Measurements from ENCODE around the gene ULBP3. TPM values are rescaled to one million over a fixed set of nuclear protein-coding genes. Genes with fewer than 3 reads are reported as not detected.

Gene ULBP3
- total RNA-seq, 8 experiments from 2014 or later: 5.0 to 43.3 (median 13.1) TPM

GRCh38 chr6:150056156-150056555 lies 12.8 kb downstream of the ULBP3 start:
- ATAC-seq (replicated peaks in 6 of 8): no peak
- Histone ChIP-seq H3K4me1 (replicated peaks in 1 of 2) (no peaks in the 10 kb centered on the region), H3K27ac (no peak overlapping the region), H3K4me3 (no peak overlapping the region)
- in situ Hi-C loops (cut with MboI; ENCODE audit: low pct_unique_long_range_greater_than_20kb in 2 of 9, low sequenced_read_pairs in 9 of 9, unreplicated experiment in 9 of 9): loop anchor here in 4 of 9 experiments (25.0 kb wide), 2 partner anchors 281 to 756 kb away; no protein-coding TSS in a partner anchor
- 13 to 80% (median 59%) methylated on average over 2 to 12 of the region's 12 CpGs for WGBS, 10 experiments

- in situ Hi-C loops (cut with MboI; ENCODE audit: low pct_unique_long_range_greater_than_20kb in 2 of 9, low sequenced_read_pairs in 9 of 9, unreplicated experiment in 9 of 9): loop anchor here in 4 of 9 experiments (25.0 kb wide), 2 partner anchors 282 to 757 kb away; no protein-coding TSS in a partner anchor
- no peak overlapping the region for H3K27ac ChIP-seq
- H3K4me1 ChIP-seq (replicated peaks in 1 of 2): no peaks in the 10 kb centered on the region
- 0 to 87% (median 73%) methylated on average over 1 to 8 of the region's 10 CpGs; no CpG with 5 or more reads in 2 of the 10 experiments for WGBS, 10 experiments
- no peak overlapping the region for H3K4me3 ChIP-seq
- ATAC-seq (replicated peaks in 6 of 8): no peak
Measured at GRCh38 chr6:150055131-150055530, 13.8 kb downstream of the ULBP3 start.

GRCh38 chr6:150053450-150053849 lies 15.5 kb downstream of the ULBP3 start:
- in situ Hi-C loops (cut with MboI; ENCODE audit: low pct_unique_long_range_greater_than_20kb in 2 of 9, low sequenced_read_pairs in 9 of 9, unreplicated experiment in 9 of 9): loop anchor here in 4 of 9 experiments (25.0 kb wide), 2 partner anchors 284 to 759 kb away; no protein-coding TSS in a partner anchor
- 4 to 83% (median 66%) methylated on average over 3 to 11 of the region's 11 CpGs; no CpG with 5 or more reads in 2 of the 10 experiments for WGBS, 10 experiments

GRCh38 chr6:150050846-150051245 lies 18.1 kb downstream of the ULBP3 start:
- WGBS, 10 experiments: 20 to 50% (median 30%) methylated on average over 1 to 4 of the region's 4 CpGs; no CpG with 5 or more reads in 2 of the 10 experiments
- H3K4me3 ChIP-seq: no peak overlapping the region
- no peak overlapping the region for H3K27ac ChIP-seq
- no peaks in the 10 kb centered on the region for H3K4me1 ChIP-seq (replicated peaks in 1 of 2)
- ATAC-seq (replicated peaks in 6 of 8): peak in 1 of 8 experiments; percentile 82
- in situ Hi-C loops (cut with MboI; ENCODE audit: low pct_unique_long_range_greater_than_20kb in 2 of 9, low sequenced_read_pairs in 9 of 9, unreplicated experiment in 9 of 9): loop anchor here in 4 of 9 experiments (25.0 kb wide), 2 partner anchors 286 to 761 kb away; no protein-coding TSS in a partner anchor

More at GRCh38 chr6:150053450-150053849, 15.5 kb downstream of the ULBP3 start:
- no peak overlapping the region for H3K27ac ChIP-seq
- H3K4me3 ChIP-seq: no peak overlapping the region
- no peaks in the 10 kb centered on the region for H3K4me1 ChIP-seq (replicated peaks in 1 of 2)
- ATAC-seq (replicated peaks in 6 of 8): no peak

- H3K4me3 ChIP-seq: no peak overlapping the region
- ATAC-seq (replicated peaks in 6 of 8): no peak
- H3K4me1 ChIP-seq (replicated peaks in 1 of 2): no peaks in the 10 kb centered on the region
- WGBS, 10 experiments: 41 to 86% (median 64%) methylated on average over 1 to 4 of the region's 4 CpGs
- in situ Hi-C loops (cut with MboI; ENCODE audit: low pct_unique_long_range_greater_than_20kb in 2 of 9, low sequenced_read_pairs in 9 of 9, unreplicated experiment in 9 of 9): loop anchor here in 1 of 9 experiments (25.0 kb wide), 1 partner anchor 211 kb away; no protein-coding TSS in a partner anchor
- H3K27ac ChIP-seq: no peak overlapping the region
Measured at GRCh38 chr6:150048099-150048498, 20.8 kb downstream of the ULBP3 start.

- ATAC-seq (replicated peaks in 6 of 8): peak in 1 of 8 experiments; percentile 40
- Histone ChIP-seq H3K4me1 (replicated peaks in 1 of 2) (no peaks in the 10 kb centered on the region), H3K27ac (no peak overlapping the region), H3K4me3 (no peak overlapping the region)
- in situ Hi-C loops (cut with MboI; ENCODE audit: low pct_unique_long_range_greater_than_20kb in 2 of 9, low sequenced_read_pairs in 9 of 9, unreplicated experiment in 9 of 9): loop anchor here in 1 of 9 experiments (25.0 kb wide), 1 partner anchor 210 kb away; no protein-coding TSS in a partner anchor
- 45 to 88% (median 78%) methylated on average over 1 of the region's 1 CpG; no CpG with 5 or more reads in 6 of the 10 experiments for WGBS, 10 experiments
Measured at GRCh38 chr6:150046943-150047342, 22.0 kb downstream of the ULBP3 start.

- no peak overlapping the region for H3K27ac ChIP-seq
- 20 to 100% (median 73%) methylated on average over 1 to 7 of the region's 10 CpGs; no CpG with 5 or more reads in 3 of the 10 experiments for WGBS, 10 experiments
Measured at GRCh38 chr6:150044621-150045145, 24.2 kb downstream of the ULBP3 start.

GRCh38 chr6:150043501-150044412 lies 25.2 kb downstream of the ULBP3 start:
- no peak for ATAC-seq (replicated peaks in 6 of 8)
- H3K27ac ChIP-seq: no peak overlapping the region
- WGBS, 10 experiments: 22 to 90% (median 66%) methylated on average over 2 to 8 of the region's 19 CpGs
- H3K4me3 ChIP-seq: no peak overlapping the region
- no peaks in the 10 kb centered on the region for H3K4me1 ChIP-seq (replicated peaks in 1 of 2)
- in situ Hi-C loops (cut with MboI; ENCODE audit: low pct_unique_long_range_greater_than_20kb in 2 of 9, low sequenced_read_pairs in 9 of 9, unreplicated experiment in 9 of 9): loop anchor here in 1 of 9 experiments (25.0 kb wide), 1 partner anchor 206 kb away; no protein-coding TSS in a partner anchor

More at GRCh38 chr6:150044621-150045145, 24.2 kb downstream of the ULBP3 start:
- in situ Hi-C loops (cut with MboI; ENCODE audit: low pct_unique_long_range_greater_than_20kb in 2 of 9, low sequenced_read_pairs in 9 of 9, unreplicated experiment in 9 of 9): loop anchor here in 1 of 9 experiments (25.0 kb wide), 1 partner anchor 207 kb away; no protein-coding TSS in a partner anchor
- ATAC-seq (replicated peaks in 6 of 8): no peak
- Histone ChIP-seq H3K4me3 (no peak overlapping the region), H3K4me1 (replicated peaks in 1 of 2) (no peaks in the 10 kb centered on the region)

GRCh38 chr6:150043096-150043495 lies 25.8 kb downstream of the ULBP3 start:
- no peak overlapping the region for H3K4me3 ChIP-seq
- ATAC-seq (replicated peaks in 6 of 8): no peak
- WGBS, 10 experiments: 20 to 100% (median 92%) methylated on average over 1 to 10 of the region's 13 CpGs; no CpG with 5 or more reads in 1 of the 10 experiments
- H3K4me1 ChIP-seq (replicated peaks in 1 of 2): no peaks in the 10 kb centered on the region
- in situ Hi-C loops (cut with MboI; ENCODE audit: low pct_unique_long_range_greater_than_20kb in 2 of 9, low sequenced_read_pairs in 9 of 9, unreplicated experiment in 9 of 9): loop anchor here in 1 of 9 experiments (25.0 kb wide), 1 partner anchor 206 kb away; no protein-coding TSS in a partner anchor
- H3K27ac ChIP-seq: no peak overlapping the region

GRCh38 chr6:150038202-150039062 lies 30.5 kb downstream of the ULBP3 start:
- no peak overlapping the region for H3K4me3 ChIP-seq
- peaks cover 0 to 7% of the 10 kb centered on the region in 2 donors for H3K4me1 ChIP-seq (replicated peaks in 1 of 2)
- H3K27ac ChIP-seq: no peak overlapping the region
- ATAC-seq (replicated peaks in 6 of 8): peak in 4 of 8 experiments; percentile 9 to 82 (median 62)
- WGBS, 10 experiments: 0 to 25% (median 3%) methylated on average over 1 to 7 of the region's 21 CpGs; no CpG with 5 or more reads in 4 of the 10 experiments
- in situ Hi-C loops (cut with MboI; ENCODE audit: low pct_unique_long_range_greater_than_20kb in 2 of 9, low sequenced_read_pairs in 9 of 9, unreplicated experiment in 9 of 9): loop anchor here in 1 of 9 experiments (25.0 kb wide), 1 partner anchor 201 kb away; no protein-coding TSS in a partner anchor

- Histone ChIP-seq H3K27ac (no peak overlapping the region), H3K4me1 (replicated peaks in 1 of 2) (peaks cover 0 to 7% of the 10 kb centered on the region in 2 donors), H3K4me3 (no peak overlapping the region)
- WGBS, 10 experiments: 2 to 4% (median 3%) methylated on average over 5 to 26 of the region's 55 CpGs; no CpG with 5 or more reads in 7 of the 10 experiments
- peak in 6 of 8 experiments; percentile 9 to 55 (median 26) for ATAC-seq (replicated peaks in 6 of 8)
- in situ Hi-C loops (cut with MboI; ENCODE audit: low pct_unique_long_range_greater_than_20kb in 2 of 9, low sequenced_read_pairs in 9 of 9, unreplicated experiment in 9 of 9): loop anchor here in 1 of 9 experiments (25.0 kb wide), 1 partner anchor 200 kb away; no protein-coding TSS in a partner anchor
Measured at GRCh38 chr6:150037526-150038201, 31.3 kb downstream of the ULBP3 start.
